Tibial nerve (tissue), 4 donors: Measurements from ENCODE around the gene MALAT1.

Experiments used
- CTCF ChIP-seq, 5 experiments: fragments of 200-600 bp in 3 of 5; fragments of 450-650 bp in 2 of 5; sonication (generic) in 3 of 5; IDR thresholded peaks; one replicate each; pipeline ENCODE4 v1.5.1; 2016 to 2019; ENCODE audit warnings: antibody characterized with exemption in 5 of 5, mild to moderate bottlenecking in 3 of 5, moderate library complexity in 2 of 5
- EP300 ChIP-seq, 2 donors: sonication (generic); formaldehyde crosslinking; IDR thresholded peaks; one replicate each; pipeline ENCODE4 v1.6.1; 2017; ENCODE audit warnings: antibody characterized with exemption in 2 of 2, mild to moderate bottlenecking in 1 of 2
- POLR2A ChIP-seq, 2 donors: fragments of 450-650 bp; IDR thresholded peaks; one replicate each; pipeline ENCODE4 v1.6.1; 2017; ENCODE audit warnings: antibody characterized with exemption in 2 of 2, mild to moderate bottlenecking in 2 of 2, moderate library complexity in 2 of 2

GRCh38 chr11:65555693-65556231 lies 56.9 kb downstream of the MALAT1 start:
- no peak for TF ChIP-seq CTCF (IDR thresholded peaks at IDR 0.05)
- no peak for TF ChIP-seq POLR2A (IDR thresholded peaks at IDR 0.05)
- no peak for TF ChIP-seq EP300 (IDR thresholded peaks at IDR 0.05)
